GM12892 (cell line): Measurements from ENCODE around the gene NELFB.

Source experiments
- POLR2A ChIP-seq: IDR thresholded peaks from 2 replicates; pipeline ENCODE4 v1.6.1; 2011; ENCODE audit warnings: low read depth, low read length, control low read depth
- POLR2AphosphoS5 ChIP-seq: IDR thresholded peaks from 2 replicates; pipeline ENCODE4 v1.6.1; 2011; ENCODE audit warnings: low read depth, low read length, control low read depth

DNA sequence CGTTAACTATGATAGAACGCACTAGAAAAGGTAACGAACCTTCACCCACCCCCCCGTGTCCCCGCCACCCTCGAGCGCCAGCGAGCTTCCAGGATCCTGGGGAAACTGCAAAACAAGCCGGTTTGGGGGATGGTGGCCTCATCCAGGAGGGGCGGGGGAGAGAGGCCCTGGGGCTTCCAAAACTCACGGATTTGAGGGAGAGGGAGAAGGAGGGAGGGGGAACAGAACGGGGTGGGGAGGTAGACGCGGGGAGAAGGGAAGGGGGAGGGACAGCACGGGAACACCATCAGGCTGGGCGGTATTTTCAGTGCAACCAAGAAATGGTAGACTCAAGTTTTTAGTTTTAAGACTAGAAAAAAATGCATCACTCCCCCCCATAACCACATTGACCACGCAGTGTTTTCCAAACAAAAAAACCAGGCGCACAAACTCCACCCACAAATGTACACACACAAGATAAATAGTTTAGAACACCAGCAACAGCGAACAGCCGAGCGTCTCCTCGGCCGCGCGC is 45.5 kb downstream of the NELFB start:
- no peak for TF ChIP-seq POLR2AphosphoS5
- TF ChIP-seq POLR2A = no peak
